GM12873 (cell line): Measurements from ENCODE around the gene EME2.

Source experiments
- TF ChIP-seq, protein P1 (sequence below): IDR thresholded peaks from 2 replicates; pipeline ENCODE4 v1.5.1; 2012; ENCODE audit warnings: low read depth, mild to moderate bottlenecking, moderate library complexity, low read length, control low read depth; ENCODE audit not compliant: insufficient read depth; ENCODE audit errors: missing control alignments

EME2 gene

DNA sequence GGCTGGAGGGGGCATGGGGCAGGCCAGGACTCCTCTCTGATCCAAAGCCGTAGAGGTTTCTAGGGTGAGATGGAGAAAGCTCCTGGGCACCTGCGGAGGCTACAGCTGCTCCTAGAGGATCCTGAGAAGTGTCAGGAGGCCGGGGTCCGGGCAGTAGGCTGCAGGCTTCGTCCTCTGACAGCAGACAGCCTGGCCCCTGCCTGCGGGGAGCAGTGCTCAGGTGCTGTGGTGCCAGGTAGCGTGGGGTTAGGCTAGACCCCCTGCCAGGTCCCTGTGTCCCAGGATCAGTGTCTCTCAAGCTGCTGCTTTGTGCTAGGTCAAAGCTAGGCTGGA, 1.8 kb downstream of the EME2 start:
- TF ChIP-seq, protein P1, sequence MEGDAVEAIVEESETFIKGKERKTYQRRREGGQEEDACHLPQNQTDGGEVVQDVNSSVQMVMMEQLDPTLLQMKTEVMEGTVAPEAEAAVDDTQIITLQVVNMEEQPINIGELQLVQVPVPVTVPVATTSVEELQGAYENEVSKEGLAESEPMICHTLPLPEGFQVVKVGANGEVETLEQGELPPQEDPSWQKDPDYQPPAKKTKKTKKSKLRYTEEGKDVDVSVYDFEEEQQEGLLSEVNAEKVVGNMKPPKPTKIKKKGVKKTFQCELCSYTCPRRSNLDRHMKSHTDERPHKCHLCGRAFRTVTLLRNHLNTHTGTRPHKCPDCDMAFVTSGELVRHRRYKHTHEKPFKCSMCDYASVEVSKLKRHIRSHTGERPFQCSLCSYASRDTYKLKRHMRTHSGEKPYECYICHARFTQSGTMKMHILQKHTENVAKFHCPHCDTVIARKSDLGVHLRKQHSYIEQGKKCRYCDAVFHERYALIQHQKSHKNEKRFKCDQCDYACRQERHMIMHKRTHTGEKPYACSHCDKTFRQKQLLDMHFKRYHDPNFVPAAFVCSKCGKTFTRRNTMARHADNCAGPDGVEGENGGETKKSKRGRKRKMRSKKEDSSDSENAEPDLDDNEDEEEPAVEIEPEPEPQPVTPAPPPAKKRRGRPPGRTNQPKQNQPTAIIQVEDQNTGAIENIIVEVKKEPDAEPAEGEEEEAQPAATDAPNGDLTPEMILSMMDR, result no peak

DNA sequence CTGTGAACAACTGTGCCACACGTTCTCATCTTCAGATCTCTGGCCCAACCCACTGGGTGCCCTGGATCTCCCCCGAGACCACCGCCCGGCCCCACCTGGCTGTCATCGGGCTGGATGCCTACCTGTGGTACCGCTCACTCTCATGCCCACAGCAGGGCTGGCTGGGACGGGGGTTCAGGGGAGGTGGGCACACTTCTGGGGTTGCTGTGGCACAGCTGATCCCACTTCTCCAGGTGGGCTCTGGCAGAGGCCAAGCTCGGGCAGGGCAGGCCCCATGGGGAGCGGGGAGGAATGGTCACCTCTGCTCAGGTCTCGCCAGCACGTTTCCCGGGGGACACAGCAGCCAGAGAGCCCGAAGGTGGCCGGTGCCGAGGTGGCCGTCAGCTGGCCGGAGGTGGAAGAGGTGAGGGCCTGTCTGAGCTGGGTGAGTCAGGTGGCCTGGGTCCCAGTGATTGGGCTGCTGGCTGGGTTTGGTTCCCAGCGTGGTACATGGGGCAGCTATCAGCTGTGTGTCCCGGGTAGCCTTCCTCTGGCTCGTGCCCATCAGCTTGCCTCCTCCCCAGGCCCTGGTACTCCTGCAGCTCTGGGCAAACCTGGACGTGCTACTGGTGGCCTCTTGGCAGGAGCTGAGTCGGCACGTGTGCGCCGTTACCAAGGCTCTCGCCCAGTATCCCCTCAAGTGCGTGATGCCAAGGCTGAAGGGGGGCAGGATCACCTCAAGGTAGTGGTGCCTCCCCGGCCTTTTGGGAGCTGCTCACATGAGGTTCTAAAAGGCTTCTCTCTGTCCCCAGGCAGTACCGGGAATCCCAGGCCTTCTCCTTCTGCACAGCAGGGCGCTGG, 2.6 kb downstream of the EME2 start:
- TF ChIP-seq, protein P1, result no peak

DNA sequence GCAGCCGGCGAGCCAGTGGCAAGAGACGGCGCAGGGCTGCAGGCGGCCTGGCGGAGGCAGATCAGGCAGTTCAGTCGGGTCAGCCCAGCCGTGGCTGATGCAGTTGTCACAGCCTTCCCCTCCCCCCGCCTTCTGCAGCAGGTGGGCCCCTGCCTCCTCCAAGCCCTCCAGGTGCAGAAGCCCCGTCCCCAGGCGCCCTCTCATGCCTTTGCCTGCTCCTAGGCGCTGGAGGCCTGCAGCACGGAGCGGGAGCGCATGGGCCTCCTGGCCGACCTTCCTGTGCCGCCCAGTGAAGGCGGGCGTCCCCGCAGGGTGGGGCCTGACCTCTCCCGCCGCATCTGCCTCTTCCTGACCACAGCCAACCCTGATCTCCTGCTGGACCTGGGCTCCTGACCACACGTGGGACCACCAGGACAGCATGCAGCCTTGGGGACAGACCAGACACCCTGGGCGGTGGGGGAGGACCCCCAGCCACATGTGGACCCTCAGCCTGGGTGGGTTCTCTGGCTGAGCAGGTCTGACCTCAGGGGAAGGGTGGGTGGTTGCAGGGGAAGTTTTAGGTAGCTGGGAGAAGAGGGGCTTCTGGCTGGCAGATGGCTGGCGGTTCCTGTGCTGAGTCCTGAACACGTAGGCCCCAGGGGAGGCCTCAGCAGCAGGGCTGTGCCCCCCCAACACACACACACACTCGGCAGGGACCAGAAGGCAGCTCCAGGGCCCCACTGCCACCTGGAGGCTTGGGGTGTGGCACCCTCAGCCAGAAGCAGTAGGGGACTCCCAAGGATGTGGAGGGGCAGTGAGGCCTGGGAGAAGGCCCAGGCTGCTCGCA, 3.4 kb downstream of the EME2 start:
- TF ChIP-seq, protein P1, result no peak

DNA sequence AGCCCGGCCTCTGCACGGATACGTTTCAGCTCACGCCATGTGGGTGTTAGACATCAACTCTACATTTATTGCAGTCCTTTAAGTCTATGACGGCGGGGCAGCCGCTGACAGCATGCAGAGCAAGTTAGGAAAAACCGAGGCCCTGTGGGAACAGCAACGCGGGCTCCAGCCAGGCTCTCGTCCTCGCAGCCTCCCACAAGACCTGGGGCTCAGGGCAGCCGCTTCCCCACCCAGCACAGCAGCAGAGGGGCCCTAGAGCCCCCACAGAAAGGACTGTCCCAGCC, 4.0 kb downstream of the EME2 start:
- TF ChIP-seq, protein P1, result no peak

DNA sequence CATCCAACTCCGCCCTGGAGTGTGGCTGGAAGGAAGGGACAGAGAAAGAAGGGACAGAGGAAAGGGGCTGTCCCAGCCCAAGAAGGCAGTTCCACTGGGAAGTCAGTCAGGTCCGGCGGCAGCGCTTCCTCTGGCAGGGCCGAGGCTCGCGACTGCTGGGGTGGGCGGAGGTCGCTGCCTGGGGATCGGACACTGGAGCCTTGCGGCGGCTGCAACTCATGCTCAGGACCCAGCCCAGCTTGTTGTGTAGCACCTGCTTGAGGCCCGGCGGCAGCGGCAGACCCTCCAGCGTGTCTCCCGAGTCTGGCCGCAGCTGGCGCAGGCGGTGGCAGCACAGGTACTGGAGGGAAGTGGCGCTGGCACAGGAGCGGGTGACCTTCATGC, 4.4 kb downstream of the EME2 start:
- TF ChIP-seq, protein P1, result no peak

DNA sequence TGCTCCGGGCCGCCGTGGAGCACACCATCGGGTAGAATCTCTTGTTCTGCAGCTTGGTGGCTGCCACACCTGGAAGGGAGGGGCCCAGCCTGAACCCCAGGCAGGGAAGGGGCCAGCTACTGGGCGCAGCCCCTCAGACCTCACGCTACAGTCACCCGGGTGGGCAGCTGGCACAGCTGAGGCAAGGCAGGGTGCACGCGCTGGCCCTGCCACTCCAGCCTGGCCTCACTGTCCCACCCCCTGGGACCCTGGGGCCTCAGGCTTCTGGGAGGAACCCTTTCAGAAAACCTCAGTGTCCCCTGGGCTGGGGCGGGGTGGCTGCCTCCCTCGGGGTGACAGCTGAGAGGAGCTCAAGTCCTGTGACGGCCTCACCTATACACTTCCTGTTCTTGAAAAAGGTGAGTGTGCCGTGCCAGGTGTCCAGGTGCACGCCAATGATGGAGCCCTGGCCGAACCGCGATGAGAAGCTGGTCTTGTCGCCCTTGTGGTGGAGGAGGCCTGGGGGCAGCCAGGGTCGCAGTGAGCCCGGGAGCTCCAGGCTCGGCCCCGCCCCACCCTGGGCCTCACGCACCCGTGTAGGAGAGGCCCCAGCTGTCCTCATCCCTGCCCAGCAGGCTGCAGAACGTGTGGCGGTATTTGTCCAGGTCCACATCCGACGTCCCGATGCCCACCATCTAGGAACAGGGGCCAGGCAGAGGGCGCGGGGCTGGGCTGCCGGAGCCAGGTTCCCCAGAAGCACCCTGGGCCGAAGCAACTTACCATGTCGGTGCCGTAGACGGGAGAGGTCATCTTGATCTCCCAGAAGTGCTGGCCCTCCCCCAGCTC, 5.0 kb downstream of the EME2 start:
- TF ChIP-seq, protein P1, result no peak
